Fibroblast of skin of left biceps (primary cell): ENCODE data around the gene RNPEP.
A peak's percentile ranks its signal among the peaks of the same experiment; 100 is the strongest.
"Not testable (repeated sequence)": the region's sequence is repeated elsewhere in the genome, so short reads cannot be mapped to it uniquely, and the experiment has no call there.

ENCODE experiments used
- DNase-seq, 2 experiments: peaks; one replicate each; pipeline ENCODE4 v3.0.0-alpha.2; 2013; ENCODE audit warnings: low read depth in 2 of 2

The RNPEP gene, protein sequence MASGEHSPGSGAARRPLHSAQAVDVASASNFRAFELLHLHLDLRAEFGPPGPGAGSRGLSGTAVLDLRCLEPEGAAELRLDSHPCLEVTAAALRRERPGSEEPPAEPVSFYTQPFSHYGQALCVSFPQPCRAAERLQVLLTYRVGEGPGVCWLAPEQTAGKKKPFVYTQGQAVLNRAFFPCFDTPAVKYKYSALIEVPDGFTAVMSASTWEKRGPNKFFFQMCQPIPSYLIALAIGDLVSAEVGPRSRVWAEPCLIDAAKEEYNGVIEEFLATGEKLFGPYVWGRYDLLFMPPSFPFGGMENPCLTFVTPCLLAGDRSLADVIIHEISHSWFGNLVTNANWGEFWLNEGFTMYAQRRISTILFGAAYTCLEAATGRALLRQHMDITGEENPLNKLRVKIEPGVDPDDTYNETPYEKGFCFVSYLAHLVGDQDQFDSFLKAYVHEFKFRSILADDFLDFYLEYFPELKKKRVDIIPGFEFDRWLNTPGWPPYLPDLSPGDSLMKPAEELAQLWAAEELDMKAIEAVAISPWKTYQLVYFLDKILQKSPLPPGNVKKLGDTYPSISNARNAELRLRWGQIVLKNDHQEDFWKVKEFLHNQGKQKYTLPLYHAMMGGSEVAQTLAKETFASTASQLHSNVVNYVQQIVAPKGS

GRCh38 chr1:201982623-201983379 is at the start of gene RNPEP:
Gene RNPEP (plus strand): TSS chr1:201982648. CDS start chr1:201982667, 19 bp downstream.
- DNase-seq: no peak

DNA sequence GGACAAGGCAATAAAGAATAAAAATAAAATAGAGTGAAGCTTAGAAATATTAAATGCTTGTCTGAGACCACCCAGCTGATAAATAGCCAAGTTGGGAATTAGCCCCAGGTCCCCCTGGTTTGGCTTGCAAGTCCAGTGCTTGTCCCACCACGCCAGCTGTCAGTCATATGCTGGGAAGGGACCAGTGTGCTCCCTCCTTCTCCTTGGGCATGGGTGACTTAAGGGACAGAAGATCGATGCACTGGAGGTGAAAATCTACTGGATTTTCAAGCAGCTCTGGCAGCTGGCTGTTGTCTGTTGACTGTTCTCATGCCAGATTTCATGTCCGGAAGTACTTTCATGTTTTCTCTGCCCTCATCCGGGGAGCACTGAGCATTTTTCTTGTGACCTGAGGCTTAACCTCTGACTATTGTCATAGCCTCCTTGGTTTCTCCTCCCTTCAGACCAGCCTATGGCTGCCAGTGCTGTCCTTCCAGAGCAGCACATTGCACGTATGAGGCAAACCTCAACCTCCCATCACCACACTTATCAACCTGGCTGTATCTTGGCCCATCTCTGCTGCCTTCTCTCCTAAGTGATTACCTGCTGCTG is 48.5 kb upstream of the RNPEP start:
- no peak for DNase-seq

- no peak for DNase-seq
Observed at GRCh38 chr1:201937624-201938213, 44.7 kb upstream of the RNPEP start.

DNA sequence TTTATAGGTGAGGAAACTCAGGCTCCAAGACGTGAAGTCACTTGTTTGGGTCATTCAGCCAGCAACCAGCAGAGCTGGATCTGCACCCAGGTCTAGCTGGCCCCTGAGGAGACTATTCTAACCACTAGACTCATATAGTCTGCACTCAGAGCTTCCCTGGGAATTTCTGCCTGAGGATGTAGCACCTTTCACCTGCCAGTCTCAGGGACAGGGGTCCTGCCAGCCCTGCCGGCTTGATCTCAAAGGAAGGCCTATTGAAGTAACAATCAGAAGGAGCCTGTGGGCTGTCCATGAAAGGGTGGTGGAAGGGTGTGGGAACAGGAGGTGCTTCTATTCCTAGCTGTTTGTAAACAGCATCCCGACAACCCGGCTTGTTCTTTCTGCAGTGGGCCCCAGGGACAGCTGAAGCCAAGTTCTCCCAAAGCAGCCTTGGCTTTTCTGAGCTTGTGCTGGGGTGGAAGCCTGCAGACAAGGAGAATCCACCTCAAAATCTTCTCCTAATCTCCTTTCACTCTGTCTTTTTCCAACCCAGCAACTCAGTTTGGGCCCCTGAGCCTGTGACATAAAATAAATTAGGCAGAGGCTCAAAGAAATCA is 43.9 kb upstream of the RNPEP start:
- no peak for DNase-seq

- DNase-seq: no peak
Observed at GRCh38 chr1:201939148-201939547, 43.3 kb upstream of the RNPEP start.

DNA sequence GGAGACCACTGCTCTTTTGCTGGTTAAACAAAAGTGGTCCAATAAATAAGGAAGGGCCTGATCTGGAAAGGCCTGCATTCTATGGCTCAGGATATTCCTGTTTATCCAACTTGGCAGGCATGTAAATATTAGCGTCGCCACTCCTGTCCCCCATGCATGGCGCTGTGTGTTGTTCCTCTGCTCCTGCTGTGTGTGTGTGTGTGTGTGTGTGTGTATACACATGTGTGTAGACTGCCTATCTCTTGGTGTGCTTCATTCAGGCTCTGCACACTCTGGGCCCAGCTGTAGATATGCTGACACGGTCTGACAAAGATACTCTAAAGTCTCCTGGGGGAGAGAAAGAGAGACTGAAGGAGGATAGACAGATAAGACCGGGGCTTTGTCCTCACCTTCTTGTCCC is 42.9 kb upstream of the RNPEP start:
- no peak for DNase-seq

DNA sequence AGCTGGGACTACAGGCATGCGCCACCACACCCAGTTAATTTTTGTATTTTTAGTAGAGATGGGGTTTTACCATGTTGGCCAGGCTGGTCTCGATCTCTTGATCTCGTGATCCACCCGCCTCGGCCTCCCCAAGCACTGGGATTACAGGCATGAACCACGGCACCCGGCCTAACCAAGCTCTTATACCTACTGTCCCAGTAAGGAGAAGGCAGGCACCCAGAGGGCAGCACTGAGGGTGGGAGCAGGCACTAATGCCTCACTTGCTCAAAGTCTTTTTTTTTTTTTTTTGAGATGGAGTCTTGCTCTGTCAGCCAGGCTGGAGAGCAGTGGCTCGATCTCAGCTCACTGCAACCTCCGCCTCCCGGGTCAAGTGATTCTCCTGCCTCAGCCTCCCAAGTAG is 42.1 kb upstream of the RNPEP start:
- DNase-seq: not testable (repeated sequence)

DNA sequence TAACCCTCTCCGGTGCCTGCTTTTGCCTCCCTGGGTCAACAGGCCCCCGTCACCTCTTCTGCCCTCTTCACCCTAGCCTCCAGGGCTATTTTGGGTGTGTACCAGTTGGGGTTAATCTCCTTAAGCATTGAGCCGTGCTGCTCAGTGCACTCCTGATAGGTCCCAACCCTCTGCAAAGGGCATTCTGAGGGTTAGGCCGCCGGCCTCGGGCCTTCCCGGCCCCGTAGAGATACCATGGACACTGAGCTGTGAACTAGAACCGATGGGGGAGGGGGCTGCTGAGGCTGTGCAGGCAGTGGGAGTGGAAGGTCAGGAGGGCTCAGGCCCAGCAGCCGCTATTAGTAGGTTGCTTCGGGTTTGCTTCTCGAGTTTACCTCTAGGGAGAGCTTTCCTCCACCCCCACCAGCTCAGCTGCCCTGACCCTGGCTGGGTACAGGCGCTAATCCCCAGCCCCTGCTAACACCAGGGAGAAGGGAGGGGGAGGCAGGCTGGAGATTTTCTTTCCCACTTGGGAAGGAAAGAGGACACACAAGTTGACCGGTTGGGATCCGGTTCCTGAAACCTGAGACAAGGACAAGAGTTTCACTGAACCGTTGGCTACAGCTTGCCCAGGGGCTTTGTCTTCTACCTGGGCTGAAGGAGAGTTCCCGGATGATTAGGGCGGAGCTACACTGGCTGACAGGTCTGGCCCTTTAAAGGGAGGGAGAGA is 40.9 kb upstream of the RNPEP start:
- DNase-seq: no peak

DNA sequence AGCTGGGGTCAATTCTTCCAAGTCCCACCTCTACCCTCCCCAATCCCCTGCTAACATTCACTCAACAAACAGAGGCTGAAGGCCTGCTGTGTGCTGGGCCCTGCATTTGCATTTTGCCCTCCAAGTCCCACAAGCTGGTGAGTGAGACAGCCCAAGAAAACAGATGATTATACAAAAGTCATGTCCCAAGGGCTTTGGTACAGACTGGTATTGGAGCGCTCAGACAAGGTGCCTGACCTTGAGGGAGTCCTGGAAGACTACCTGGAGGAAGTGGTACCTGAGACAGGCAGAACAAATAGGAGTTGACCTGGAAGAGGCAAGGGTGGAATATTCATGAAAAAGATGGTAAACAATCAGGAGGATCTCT is 40.3 kb upstream of the RNPEP start:
- DNase-seq: no peak

- no peak for DNase-seq
Observed at GRCh38 chr1:201944002-201944401, 38.4 kb upstream of the RNPEP start.

- DNase-seq: no peak
Observed at GRCh38 chr1:201944639-201945038, 37.8 kb upstream of the RNPEP start.

- DNase-seq: no peak
Observed at GRCh38 chr1:201945157-201945556, 37.3 kb upstream of the RNPEP start.

DNA sequence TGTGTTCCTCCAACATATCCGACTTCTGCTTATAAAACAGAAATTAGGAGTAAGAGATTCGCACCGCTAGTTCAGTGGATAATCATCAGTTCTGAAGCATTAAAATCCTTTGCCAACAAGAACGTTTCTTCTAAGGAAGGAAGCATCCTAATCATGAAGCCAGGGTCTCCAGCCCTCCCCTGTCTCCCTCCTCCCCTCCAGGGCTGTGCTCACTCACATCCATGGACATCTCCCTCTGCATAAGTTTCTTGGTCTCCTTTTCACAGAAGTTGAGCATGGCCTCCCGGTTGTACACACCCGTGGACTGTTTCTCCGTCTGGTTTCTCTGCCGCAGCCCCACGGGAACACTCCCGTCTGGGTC is 36.6 kb upstream of the RNPEP start:
- DNase-seq: no peak

DNA sequence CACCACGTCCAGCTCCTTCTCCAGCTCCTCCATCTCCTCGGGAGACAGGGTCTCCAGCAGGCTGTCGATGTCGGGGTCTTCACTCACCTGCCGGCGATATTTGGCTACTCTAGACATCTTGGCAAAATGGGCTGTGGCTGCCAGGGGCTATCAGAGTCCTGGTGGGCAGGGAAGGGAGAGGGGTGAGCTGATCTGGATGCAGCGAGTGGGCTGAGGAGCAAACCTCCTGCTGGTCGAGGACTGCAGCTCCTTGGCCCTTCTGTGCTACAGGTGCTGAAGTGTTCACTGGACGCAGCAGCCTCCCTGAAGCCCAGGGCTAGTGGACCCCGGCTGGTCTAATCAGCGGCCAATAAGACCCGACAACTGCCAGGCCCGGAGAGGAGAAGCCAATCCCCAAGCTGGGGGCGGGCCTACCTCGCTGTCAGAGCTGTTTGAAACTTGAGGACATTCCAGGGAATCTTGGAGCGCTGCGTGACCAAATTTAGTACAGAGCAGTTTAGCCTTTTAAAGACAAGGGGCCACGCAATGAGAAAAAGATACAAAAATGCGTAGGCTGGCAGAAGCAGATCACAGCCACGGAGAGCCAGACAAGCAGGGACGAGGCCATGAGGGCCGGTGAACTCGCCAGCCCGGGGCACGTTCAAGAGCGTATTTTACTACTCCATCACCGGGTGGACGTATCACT is 36.1 kb upstream of the RNPEP start, which contains the start of gene LMOD1:
Gene LMOD1 (minus strand): TSS at position 325 of the 685 bp plus-strand sequence. CDS start 208 bp downstream, at position 117.
- DNase-seq: peak; percentile 85 to 87

- DNase-seq: no peak
Observed at GRCh38 chr1:201947697-201948008, 34.8 kb upstream of the RNPEP start.

DNA sequence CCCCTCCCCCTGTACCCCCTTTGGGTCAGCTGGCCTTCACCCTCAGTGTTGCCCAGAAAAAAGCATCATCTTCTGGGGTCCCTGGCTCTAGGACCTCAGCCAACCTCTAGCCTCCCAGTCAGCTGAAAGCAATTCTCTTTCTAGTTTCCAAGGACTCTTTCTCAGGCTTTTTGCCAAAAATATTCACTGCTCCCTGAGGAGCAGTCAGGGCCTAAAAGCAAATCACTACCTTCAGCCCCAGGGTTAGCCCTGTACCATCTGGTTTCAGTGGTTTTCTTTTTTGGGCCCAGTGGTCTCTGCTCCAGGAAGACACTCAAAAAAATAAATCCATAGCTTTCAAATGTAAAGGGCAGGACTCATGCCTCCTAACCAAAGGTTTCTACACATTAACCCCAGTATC is 33.0 kb upstream of the RNPEP start:
- no peak for DNase-seq

DNA sequence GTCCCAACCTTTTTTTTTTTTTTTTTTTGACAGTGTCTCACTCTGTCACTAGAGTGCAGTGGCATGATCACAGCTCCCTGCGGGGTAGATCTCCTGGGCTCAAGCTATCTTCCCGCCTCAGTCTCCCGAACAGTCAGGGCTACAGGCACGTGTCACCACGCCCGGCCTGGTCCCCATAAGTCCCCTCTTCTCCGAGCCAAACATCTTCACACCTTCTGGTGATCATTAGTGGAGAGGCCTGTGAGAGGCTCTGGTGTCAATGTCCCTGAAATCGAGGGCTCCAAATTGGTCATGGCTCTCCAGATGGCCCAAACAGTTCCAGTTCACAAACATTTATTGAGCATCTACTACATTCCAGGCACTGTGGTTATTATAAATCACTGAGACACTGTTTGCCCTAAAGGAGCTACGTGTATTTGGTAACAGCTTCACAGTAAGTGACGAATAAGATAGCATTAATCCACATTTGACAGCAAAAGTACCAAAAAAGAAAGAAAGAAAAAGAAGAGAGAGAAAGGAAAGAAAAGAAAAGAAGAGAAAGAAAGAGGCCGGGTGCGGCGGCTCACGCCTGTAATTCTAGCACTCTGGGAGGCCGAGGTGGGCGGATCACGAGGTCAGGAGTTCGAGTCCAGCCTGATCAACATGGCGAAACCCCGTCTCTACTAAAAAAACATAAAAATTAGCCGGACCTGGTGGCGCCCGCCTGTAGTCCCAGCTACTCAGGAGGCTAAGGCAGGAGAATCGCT is 28.0 kb upstream of the RNPEP start:
- no peak for DNase-seq

GRCh38 chr1:201955009-201955728 is 27.3 kb upstream of the RNPEP start, which contains the start of gene TIMM17A:
Gene TIMM17A (plus strand): TSS chr1:201955503. CDS start chr1:201955527, 24 bp downstream.
- DNase-seq: peak; percentile 92 to 93

DNA sequence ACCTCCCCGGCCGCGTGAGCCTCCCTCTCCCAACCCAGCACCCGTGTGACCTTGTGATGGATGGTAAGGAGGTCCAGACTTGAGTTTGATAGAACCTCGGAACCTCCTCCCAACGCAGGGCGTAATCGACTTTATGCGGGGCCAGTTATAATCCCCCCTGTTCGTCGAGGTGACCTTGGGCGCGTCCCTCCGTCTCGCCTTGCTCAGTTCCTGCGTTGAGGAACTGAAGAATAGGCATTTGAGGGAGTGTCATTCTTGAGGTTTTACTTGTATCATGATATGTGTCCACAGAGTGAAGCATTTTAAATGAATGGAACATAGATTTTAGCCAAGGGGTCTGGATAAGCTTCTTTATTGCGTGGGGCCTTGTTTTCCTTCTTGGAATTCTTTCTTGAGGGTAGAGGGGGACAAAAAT is 26.7 kb upstream of the RNPEP start:
- no peak for DNase-seq
